GM23338 (cell line): Measurements from ENCODE around the gene DNAJC6. TPM values are rescaled to one million over a fixed set of nuclear protein-coding genes. Genes with fewer than 3 reads are reported as not detected.

Source experiments
- ATAC-seq: fragments of 200-7000 bp; cut with Tn5 transposase; 3 replicates; pipeline ENCODE4 v1.9.1; 2020
- DNase-seq: peaks from one replicate; pipeline ENCODE4 v3.0.0-alpha.2; 2015; ENCODE audit warnings: low spot score
- H2AFZ ChIP-seq: fragments of 200-600 bp; sonication (generic); 2 replicates; pipeline ENCODE4 v1.8.0; 2016; ENCODE audit warnings: antibody characterized with exemption, mild to moderate bottlenecking, moderate library complexity
- H3F3A ChIP-seq: fragments of 200-600 bp; sonication (generic); replicated peaks from 2 replicates; pipeline ENCODE4 v1.8.0; 2017; ENCODE audit warnings: antibody characterized with exemption, mixed run types, low read depth
- H3K27ac ChIP-seq: fragments of 200-600 bp; sonication (generic); 2 replicates; pipeline ENCODE4 v1.6.1; 2016; ENCODE audit warnings: low read depth
- H3K27me3 ChIP-seq: fragments of 200-600 bp; sonication (generic); 2 replicates; pipeline ENCODE4 v1.8.0; 2016; ENCODE audit warnings: mild to moderate bottlenecking, mixed run types, moderate library complexity; ENCODE audit not compliant: insufficient read depth
- H3K36me3 ChIP-seq: fragments of 200-600 bp; sonication (generic); 2 replicates; pipeline ENCODE4 v1.8.0; 2016; ENCODE audit warnings: mild to moderate bottlenecking; ENCODE audit not compliant: insufficient read depth
- H3K4me1 ChIP-seq: fragments of 200-600 bp; sonication (generic); 2 replicates; pipeline ENCODE4 v1.8.0; 2016; ENCODE audit warnings: mild to moderate bottlenecking, moderate library complexity; ENCODE audit not compliant: insufficient read depth
- H3K4me2 ChIP-seq: fragments of 200-600 bp; sonication (generic); 2 replicates; pipeline ENCODE4 v1.7.1; 2017; ENCODE audit warnings: mixed run types
- H3K4me3 ChIP-seq: fragments of 200-600 bp; sonication (generic); 2 replicates; pipeline ENCODE4 v1.6.1; 2016; ENCODE audit warnings: mixed run types
- H3K79me2 ChIP-seq: fragments of 200-600 bp; sonication (generic); replicated peaks from 2 replicates; pipeline ENCODE4 v1.8.0; 2017; ENCODE audit warnings: mild to moderate bottlenecking; ENCODE audit not compliant: insufficient read depth
- H3K9me2 ChIP-seq: fragments of 200-600 bp; sonication (generic); 2 replicates; pipeline ENCODE4 v1.8.0; 2017; ENCODE audit not compliant: insufficient read depth
- H4K20me1 ChIP-seq: fragments of 200-600 bp; sonication (generic); replicated peaks from 2 replicates; pipeline ENCODE4 v1.8.0; 2017; ENCODE audit warnings: mild to moderate bottlenecking; ENCODE audit not compliant: insufficient read depth
- H3K27ac Mint-ChIP-seq: 2 replicates; pipeline ENCODE4 v1.8.0; 2020; ENCODE audit warnings: inconsistent platforms, mild to moderate bottlenecking, moderate library complexity, mixed read lengths
- H3K27me3 Mint-ChIP-seq: 3 replicates; pipeline ENCODE4 v1.8.0; 2022; ENCODE audit warnings: low read depth, mild to moderate bottlenecking, moderate library complexity, mixed read lengths, inconsistent platforms; ENCODE audit not compliant: insufficient read depth, poor library complexity
- H3K36me3 Mint-ChIP-seq: 3 replicates; pipeline ENCODE4 v1.8.0; 2021; ENCODE audit warnings: low read depth, mild to moderate bottlenecking, inconsistent platforms, moderate library complexity, mixed read lengths
- H3K4me1 Mint-ChIP-seq: 3 replicates; pipeline ENCODE4 v1.8.0; 2020; ENCODE audit warnings: mild to moderate bottlenecking, inconsistent platforms, mixed read lengths
- H3K4me3 Mint-ChIP-seq: 3 replicates; pipeline ENCODE4 v1.8.0; 2021; ENCODE audit warnings: moderate library complexity, mild to moderate bottlenecking, inconsistent platforms, mixed read lengths
- H3K9me3 Mint-ChIP-seq: 3 replicates; pipeline ENCODE4 v1.8.0; 2020; ENCODE audit warnings: moderate library complexity, mild to moderate bottlenecking, inconsistent platforms, mixed read lengths
- CREB1 ChIP-seq: fragments of 250-450 bp; sonication (Bioruptor Pico); IDR thresholded peaks from 2 replicates; pipeline ENCODE4 v1.5.0; 2020; ENCODE audit warnings: low read depth, mild to moderate bottlenecking, moderate library complexity
- ETS1 ChIP-seq: IDR thresholded peaks from 2 replicates; pipeline ENCODE4 v1.6.1; 2016; ENCODE audit warnings: antibody characterized with exemption
- EZH2phosphoT487 ChIP-seq: fragments of 200-600 bp; sonication (generic); IDR thresholded peaks from one replicate; pipeline ENCODE4 v1.8.1; 2018; ENCODE audit warnings: antibody characterized with exemption; ENCODE audit not compliant: unreplicated experiment
- JUNB ChIP-seq: IDR thresholded peaks from one replicate; pipeline ENCODE4 v1.6.1; 2016; ENCODE audit warnings: antibody characterized with exemption; ENCODE audit not compliant: unreplicated experiment
- NANOG ChIP-seq: IDR thresholded peaks from 2 replicates; pipeline ENCODE4 v1.6.1; 2016; ENCODE audit warnings: antibody characterized with exemption, borderline replicate concordance
- POLR2AphosphoS5 ChIP-seq: IDR thresholded peaks from 2 replicates; pipeline ENCODE4 v1.6.1; 2016; ENCODE audit warnings: antibody characterized with exemption, low read depth
- ZNF114 ChIP-seq: fragments of 250-450 bp; sonication (Bioruptor Pico); IDR thresholded peaks from 2 replicates; pipeline ENCODE4 v1.5.0; 2020; ENCODE audit warnings: mild to moderate bottlenecking, moderate library complexity
- polyA plus RNA-seq: library from polyadenylated mRNA; unstranded; fragments of >200 nt; fragmentation: Nextera tagmentation; extraction: Ambion mirVana; gene quantifications from 2 replicates; pipeline ENCODE4 v1.2.1, GENCODE V29; 2016
- total RNA-seq: library from RNA; depleted of rRNA; stranded (reverse); fragments of >200 nt; shearing (Covaris generic); gene quantifications from 2 replicates; pipeline ENCODE4 v1.2.3, GENCODE V29; 2014
- TF ChIP-seq, protein P1 (sequence below), 2 experiments: fragments of 200-600 bp in 1 of 2; sonication (generic) in 1 of 2; conservative IDR thresholded peaks; 2 replicates each; pipeline versions ENCODE4 v1.5.1 to v1.6.1; 2016 to 2017; ENCODE audit warnings: antibody characterized with exemption in 2 of 2, low read depth in 2 of 2, mild to moderate bottlenecking in 2 of 2, moderate library complexity in 1 of 2
- TF ChIP-seq, protein P2 (sequence below): fragments of 250-450 bp; sonication (Bioruptor Pico); IDR thresholded peaks from 2 replicates; pipeline ENCODE4 v1.5.0; 2020; ENCODE audit warnings: mild to moderate bottlenecking, moderate library complexity

The DNAJC6 gene
- total and polyA plus RNA-seq, 2 experiments from 2014 or later: 2.4 to 7.4 TPM

DNA sequence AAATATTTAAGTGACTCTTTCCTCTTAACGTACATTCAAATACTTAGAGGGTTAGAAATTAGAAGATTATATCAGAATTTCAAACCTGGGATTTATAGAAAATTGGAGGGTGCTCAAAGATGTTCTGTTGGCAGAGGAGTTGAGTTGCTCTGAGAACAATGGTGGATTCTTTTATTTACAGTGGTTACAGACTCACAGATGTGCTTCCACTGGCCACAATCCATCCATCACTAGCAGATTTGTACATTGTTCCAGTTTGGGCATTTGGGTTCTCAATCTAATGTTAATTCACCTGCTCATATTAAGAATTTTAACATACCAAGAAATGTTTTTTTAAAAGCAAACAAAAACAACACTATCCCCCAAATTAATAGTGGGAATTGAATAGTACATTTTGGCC, 23.5 kb downstream of the DNAJC6 start (continued):
- TF ChIP-seq ZNF114 (CRISPR knock-in tag) (no peak), CREB1 (CRISPR knock-in tag) (no peak), NANOG (no peak)
- TF ChIP-seq, protein P1, sequence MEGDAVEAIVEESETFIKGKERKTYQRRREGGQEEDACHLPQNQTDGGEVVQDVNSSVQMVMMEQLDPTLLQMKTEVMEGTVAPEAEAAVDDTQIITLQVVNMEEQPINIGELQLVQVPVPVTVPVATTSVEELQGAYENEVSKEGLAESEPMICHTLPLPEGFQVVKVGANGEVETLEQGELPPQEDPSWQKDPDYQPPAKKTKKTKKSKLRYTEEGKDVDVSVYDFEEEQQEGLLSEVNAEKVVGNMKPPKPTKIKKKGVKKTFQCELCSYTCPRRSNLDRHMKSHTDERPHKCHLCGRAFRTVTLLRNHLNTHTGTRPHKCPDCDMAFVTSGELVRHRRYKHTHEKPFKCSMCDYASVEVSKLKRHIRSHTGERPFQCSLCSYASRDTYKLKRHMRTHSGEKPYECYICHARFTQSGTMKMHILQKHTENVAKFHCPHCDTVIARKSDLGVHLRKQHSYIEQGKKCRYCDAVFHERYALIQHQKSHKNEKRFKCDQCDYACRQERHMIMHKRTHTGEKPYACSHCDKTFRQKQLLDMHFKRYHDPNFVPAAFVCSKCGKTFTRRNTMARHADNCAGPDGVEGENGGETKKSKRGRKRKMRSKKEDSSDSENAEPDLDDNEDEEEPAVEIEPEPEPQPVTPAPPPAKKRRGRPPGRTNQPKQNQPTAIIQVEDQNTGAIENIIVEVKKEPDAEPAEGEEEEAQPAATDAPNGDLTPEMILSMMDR (conservative IDR thresholded peaks at IDR 0.05; ENCODE audit: low read depth in 2 of 2): no peak

GRCh38 chr1:65334081-65334480, 24.7 kb downstream of the DNAJC6 start:
- Histone ChIP-seq H3K79me2 (no peaks in the 10 kb centered on the region), H3K9me2 (0 out of 2 replicates have a peak, but pooled peaks cover 4% of the 10 kb centered on the region), H3K27ac (no peak overlapping the region), H3K27me3 (no peaks in the 10 kb centered on the region), H2AFZ (no peak overlapping the region), H3K4me2 (no peak overlapping the region), H3F3A (no peaks in the 10 kb centered on the region), H3K4me3 (no peak overlapping the region), H3K36me3 (no peaks in the 10 kb centered on the region), H4K20me1 (no peaks in the 10 kb centered on the region), H3K4me1 (no peaks in the 10 kb centered on the region)
- no peak overlapping the region for H3K4me3 Mint-ChIP-seq
- DNase-seq: no peak
- no peak for ATAC-seq
- no peak for TF ChIP-seq EZH2phosphoT487
- TF ChIP-seq CREB1 (CRISPR knock-in tag): no peak
- TF ChIP-seq POLR2AphosphoS5: no peak
- no peaks in the 10 kb centered on the region; the same call in 2 of the 3 replicates for H3K9me3 Mint-ChIP-seq
- no peaks in the 10 kb centered on the region for H3K4me1 Mint-ChIP-seq
- H3K27me3 Mint-ChIP-seq: no peaks in the 10 kb centered on the region
- H3K27ac Mint-ChIP-seq: no peak overlapping the region
- no peaks in the 10 kb centered on the region for H3K36me3 Mint-ChIP-seq

DNA sequence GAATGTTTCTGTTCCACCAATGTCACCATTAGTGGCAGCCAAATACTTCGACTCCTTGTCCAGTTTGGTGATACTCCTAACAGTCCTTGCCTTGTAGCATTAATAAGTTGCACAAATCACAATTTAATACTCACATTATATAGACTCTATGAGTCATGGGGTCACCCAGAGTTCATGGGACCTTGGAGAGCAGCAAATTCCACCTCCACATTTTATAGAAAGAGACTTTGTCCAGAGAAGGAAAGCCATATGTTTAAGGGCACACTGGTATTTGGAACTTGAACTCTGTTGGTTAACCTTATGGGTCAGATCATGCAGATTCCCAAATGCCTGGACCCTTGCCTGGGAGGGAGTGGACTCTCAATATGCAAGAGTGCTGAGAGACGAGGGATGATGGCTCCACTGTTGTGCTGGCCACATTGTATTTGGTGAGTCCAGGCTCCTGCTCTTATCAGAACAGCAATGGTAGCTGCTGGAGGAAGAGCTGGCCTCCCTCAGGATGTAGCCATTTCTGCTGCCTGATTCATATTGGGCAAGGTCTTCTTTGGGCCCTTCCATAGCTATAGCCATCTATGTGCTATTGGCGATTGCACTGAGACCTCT, 30.6 kb downstream of the DNAJC6 start:
- Histone ChIP-seq H3K27ac (no peak overlapping the region), H3K4me3 (no peak overlapping the region), H3F3A (no peaks in the 10 kb centered on the region), H3K4me1 (no peaks in the 10 kb centered on the region), H3K4me2 (no peak overlapping the region), H3K27me3 (no peaks in the 10 kb centered on the region), H3K9me2 (no peaks in the 10 kb centered on the region), H2AFZ (no peak overlapping the region), H3K79me2 (no peaks in the 10 kb centered on the region), H3K36me3 (no peaks in the 10 kb centered on the region), H4K20me1 (no peaks in the 10 kb centered on the region)
- TF ChIP-seq ETS1 (no peak), JUNB (no peak), NANOG (no peak), ZNF114 (CRISPR knock-in tag) (no peak), CREB1 (CRISPR knock-in tag) (no peak)
- TF ChIP-seq, protein P2, sequence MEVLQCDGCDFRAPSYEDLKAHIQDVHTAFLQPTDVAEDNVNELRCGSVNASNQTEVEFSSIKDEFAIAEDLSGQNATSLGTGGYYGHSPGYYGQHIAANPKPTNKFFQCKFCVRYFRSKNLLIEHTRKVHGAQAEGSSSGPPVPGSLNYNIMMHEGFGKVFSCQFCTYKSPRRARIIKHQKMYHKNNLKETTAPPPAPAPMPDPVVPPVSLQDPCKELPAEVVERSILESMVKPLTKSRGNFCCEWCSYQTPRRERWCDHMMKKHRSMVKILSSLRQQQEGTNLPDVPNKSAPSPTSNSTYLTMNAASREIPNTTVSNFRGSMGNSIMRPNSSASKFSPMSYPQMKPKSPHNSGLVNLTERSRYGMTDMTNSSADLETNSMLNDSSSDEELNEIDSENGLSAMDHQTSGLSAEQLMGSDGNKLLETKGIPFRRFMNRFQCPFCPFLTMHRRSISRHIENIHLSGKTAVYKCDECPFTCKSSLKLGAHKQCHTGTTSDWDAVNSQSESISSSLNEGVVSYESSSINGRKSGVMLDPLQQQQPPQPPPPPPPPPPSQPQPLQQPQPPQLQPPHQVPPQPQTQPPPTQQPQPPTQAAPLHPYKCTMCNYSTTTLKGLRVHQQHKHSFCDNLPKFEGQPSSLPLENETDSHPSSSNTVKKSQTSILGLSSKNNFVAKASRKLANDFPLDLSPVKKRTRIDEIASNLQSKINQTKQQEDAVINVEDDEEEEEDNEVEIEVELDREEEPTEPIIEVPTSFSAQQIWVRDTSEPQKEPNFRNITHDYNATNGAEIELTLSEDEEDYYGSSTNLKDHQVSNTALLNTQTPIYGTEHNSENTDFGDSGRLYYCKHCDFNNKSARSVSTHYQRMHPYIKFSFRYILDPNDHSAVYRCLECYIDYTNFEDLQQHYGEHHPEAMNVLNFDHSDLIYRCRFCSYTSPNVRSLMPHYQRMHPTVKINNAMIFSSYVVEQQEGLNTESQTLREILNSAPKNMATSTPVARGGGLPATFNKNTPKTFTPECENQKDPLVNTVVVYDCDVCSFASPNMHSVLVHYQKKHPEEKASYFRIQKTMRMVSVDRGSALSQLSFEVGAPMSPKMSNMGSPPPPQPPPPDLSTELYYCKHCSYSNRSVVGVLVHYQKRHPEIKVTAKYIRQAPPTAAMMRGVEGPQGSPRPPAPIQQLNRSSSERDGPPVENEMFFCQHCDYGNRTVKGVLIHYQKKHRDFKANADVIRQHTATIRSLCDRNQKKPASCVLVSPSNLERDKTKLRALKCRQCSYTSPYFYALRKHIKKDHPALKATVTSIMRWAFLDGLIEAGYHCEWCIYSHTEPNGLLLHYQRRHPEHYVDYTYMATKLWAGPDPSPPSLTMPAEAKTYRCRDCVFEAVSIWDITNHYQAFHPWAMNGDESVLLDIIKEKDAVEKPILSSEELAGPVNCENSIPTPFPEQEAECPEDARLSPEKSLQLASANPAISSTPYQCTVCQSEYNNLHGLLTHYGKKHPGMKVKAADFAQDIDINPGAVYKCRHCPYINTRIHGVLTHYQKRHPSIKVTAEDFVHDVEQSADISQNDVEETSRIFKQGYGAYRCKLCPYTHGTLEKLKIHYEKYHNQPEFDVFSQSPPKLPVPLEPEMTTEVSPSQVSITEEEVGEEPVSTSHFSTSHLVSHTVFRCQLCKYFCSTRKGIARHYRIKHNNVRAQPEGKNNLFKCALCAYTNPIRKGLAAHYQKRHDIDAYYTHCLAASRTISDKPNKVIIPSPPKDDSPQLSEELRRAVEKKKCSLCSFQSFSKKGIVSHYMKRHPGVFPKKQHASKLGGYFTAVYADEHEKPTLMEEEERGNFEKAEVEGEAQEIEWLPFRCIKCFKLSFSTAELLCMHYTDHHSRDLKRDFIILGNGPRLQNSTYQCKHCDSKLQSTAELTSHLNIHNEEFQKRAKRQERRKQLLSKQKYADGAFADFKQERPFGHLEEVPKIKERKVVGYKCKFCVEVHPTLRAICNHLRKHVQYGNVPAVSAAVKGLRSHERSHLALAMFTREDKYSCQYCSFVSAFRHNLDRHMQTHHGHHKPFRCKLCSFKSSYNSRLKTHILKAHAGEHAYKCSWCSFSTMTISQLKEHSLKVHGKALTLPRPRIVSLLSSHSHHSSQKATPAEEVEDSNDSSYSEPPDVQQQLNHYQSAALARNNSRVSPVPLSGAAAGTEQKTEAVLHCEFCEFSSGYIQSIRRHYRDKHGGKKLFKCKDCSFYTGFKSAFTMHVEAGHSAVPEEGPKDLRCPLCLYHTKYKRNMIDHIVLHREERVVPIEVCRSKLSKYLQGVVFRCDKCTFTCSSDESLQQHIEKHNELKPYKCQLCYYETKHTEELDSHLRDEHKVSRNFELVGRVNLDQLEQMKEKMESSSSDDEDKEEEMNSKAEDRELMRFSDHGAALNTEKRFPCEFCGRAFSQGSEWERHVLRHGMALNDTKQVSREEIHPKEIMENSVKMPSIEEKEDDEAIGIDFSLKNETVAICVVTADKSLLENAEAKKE (CRISPR knock-in tag): no peak
- H3K9me3 Mint-ChIP-seq: no peaks in the 10 kb centered on the region
- ATAC-seq (no peak), DNase-seq (no peak)
- H3K27ac Mint-ChIP-seq: no peak overlapping the region
- H3K4me1 Mint-ChIP-seq: no peaks in the 10 kb centered on the region; the same call in 2 of the 3 replicates
- H3K4me3 Mint-ChIP-seq: no peak overlapping the region
- no peaks in the 10 kb centered on the region for H3K27me3 Mint-ChIP-seq
- no peaks in the 10 kb centered on the region for H3K36me3 Mint-ChIP-seq
